HepG2 (cell line): ENCODE measurements around the gene GGNBP2. TPM values are rescaled to one million over a fixed set of nuclear protein-coding genes. Genes with fewer than 3 reads are reported as not detected.
A peak's percentile ranks its signal among the peaks of the same experiment; 100 is the strongest.

Source experiments
- AHR ChIP-seq: IDR thresholded peaks from 2 replicates; pipeline ENCODE4 v1.6.1; 2018; ENCODE audit warnings: missing genetic modification reagents, missing compliant biosample characterization
- ARID2 ChIP-seq: sonication (generic); formaldehyde crosslinking; IDR thresholded peaks from 2 replicates; pipeline ENCODE4 v1.8.1; 2022; ENCODE audit warnings: mild to moderate bottlenecking, missing genetic modification reagents, borderline replicate concordance
- CBX1 ChIP-seq: IDR thresholded peaks from one replicate; pipeline ENCODE4 v1.6.1; 2016; ENCODE audit warnings: antibody characterized with exemption, low read depth
- CCAR2 ChIP-seq: fragments of 200-400 bp; formaldehyde crosslinking; optimal IDR thresholded peaks from 2 replicates; pipeline ENCODE3; 2018; ENCODE audit warnings: low read depth, mild to moderate bottlenecking, low read length, moderate library complexity
- ELF1 ChIP-seq: sonication (generic); formaldehyde crosslinking; IDR thresholded peaks from 2 replicates; pipeline ENCODE4 v1.4.0; 2020; ENCODE audit warnings: missing genetic modification reagents
- KDM6A ChIP-seq: IDR thresholded peaks from 2 replicates; pipeline ENCODE4 v1.6.1; 2016; ENCODE audit warnings: low read depth
- MED1 ChIP-seq: sonication (generic); formaldehyde crosslinking; IDR thresholded peaks from 2 replicates; pipeline ENCODE4 v1.4.0; 2020; ENCODE audit warnings: missing genetic modification reagents
- NR2F1 ChIP-seq, 2 experiments: fragments of 450-650 bp in 1 of 2; formaldehyde crosslinking in 1 of 2; IDR thresholded peaks; 2 replicates each; pipeline versions ENCODE4 v1.5.0 to v1.6.1; 2016 to 2020; ENCODE audit warnings: mild to moderate bottlenecking in 1 of 2, missing compliant biosample characterization in 1 of 2, missing genetic modification reagents in 1 of 2, moderate library complexity in 1 of 2
- PAX8 ChIP-seq: sonication (generic); formaldehyde crosslinking; IDR thresholded peaks from 2 replicates; pipeline ENCODE4 v1.8.0; 2022; ENCODE audit warnings: mild to moderate bottlenecking, missing genetic modification reagents, borderline replicate concordance
- SETDB1 ChIP-seq: sonication (generic); formaldehyde crosslinking; IDR thresholded peaks from 2 replicates; pipeline ENCODE4 v1.5.1; 2020; ENCODE audit warnings: missing genetic modification reagents, mild to moderate bottlenecking, borderline replicate concordance
- THAP9 ChIP-seq: sonication (generic); formaldehyde crosslinking; IDR thresholded peaks from 2 replicates; pipeline ENCODE4; 2020; ENCODE audit warnings: missing genetic modification reagents, mild to moderate bottlenecking, borderline replicate concordance
- XRCC5 ChIP-seq: fragments of 200-400 bp; formaldehyde crosslinking; optimal IDR thresholded peaks from 2 replicates; pipeline ENCODE3; 2017; ENCODE audit warnings: mild to moderate bottlenecking, low read length
- ZFP90 ChIP-seq: sonication (generic); formaldehyde crosslinking; IDR thresholded peaks from 2 replicates; pipeline ENCODE4 v1.8.0; 2022; ENCODE audit warnings: missing genetic modification reagents, mild to moderate bottlenecking, inconsistent platforms, borderline replicate concordance
- ZNF264 ChIP-seq: sonication (generic); formaldehyde crosslinking; IDR thresholded peaks from 2 replicates; pipeline ENCODE4 v1.4.0; 2020; ENCODE audit warnings: missing genetic modification reagents
- ZNF382 ChIP-seq: sonication (generic); formaldehyde crosslinking; IDR thresholded peaks from 2 replicates; pipeline ENCODE4 v1.5.0; 2020; ENCODE audit warnings: missing genetic modification reagents, mild to moderate bottlenecking, borderline replicate concordance
- ZNF547 ChIP-seq: sonication (generic); formaldehyde crosslinking; IDR thresholded peaks from 2 replicates; pipeline ENCODE4 v1.5.1; 2020; ENCODE audit warnings: mild to moderate bottlenecking, missing genetic modification reagents
- polyA plus RNA-seq, 8 experiments: library from polyadenylated mRNA; depleted of rRNA in 3 of 8; stranded (reverse) in 7 of 8; unstranded in 1 of 8; fragments of >200 nt; fragmentation: Illumina TruSeq in 4 of 8; extraction: Trizol in 4 of 8; gene quantifications; 2 replicates each; pipeline versions ENCODE4 v1.2.1 to v1.2.3, GENCODE V29; 2011 to 2016; ENCODE audit warnings: low read depth in 4 of 8, missing spikeins in 1 of 8, mixed read lengths in 1 of 8; ENCODE audit not compliant: insufficient read depth in 1 of 8
- total RNA-seq, 5 experiments: library from RNA; depleted of rRNA; stranded (reverse); fragments of >200 nt; fragmentation: Illumina TruSeq; extraction: Trizol; gene quantifications; 2 replicates each; pipeline ENCODE4 v1.2.3, GENCODE V29; 2016; ENCODE audit warnings: low read depth in 1 of 5
- TF ChIP-seq, protein P1 (sequence below): sonication (generic); formaldehyde crosslinking; conservative IDR thresholded peaks from 2 replicates; pipeline ENCODE4 v1.4.0; 2020; ENCODE audit warnings: missing genetic modification reagents
- TF ChIP-seq, protein P2 (sequence below), 2 experiments: sonication (generic) in 1 of 2; formaldehyde crosslinking in 1 of 2; IDR thresholded peaks; 2 replicates each; pipeline versions ENCODE4 v1.4.0 to v1.6.1; 2016 to 2020; ENCODE audit warnings: borderline replicate concordance in 1 of 2, low read depth in 1 of 2, mild to moderate bottlenecking in 1 of 2, missing genetic modification reagents in 1 of 2

The GGNBP2 gene
- total and polyA plus RNA-seq, 2 of the 13 experiments (the other 11 are each of a cell fraction or from before 2014, with no cell fraction given), result 53.3 to 84.2 TPM

- TF ChIP-seq KDM6A (no peak), ARID2 (CRISPR knock-in tag) (no peak; the same call in 1 of the 2 replicates), ZNF547 (CRISPR knock-in tag) (peak; percentile 46; the same call in 1 of the 2 replicates), XRCC5 (no peak), ZNF264 (CRISPR knock-in tag) (no peak), CBX1 (no peak), ZFP90 (CRISPR knock-in tag) (no peak), CCAR2 (no peak), ELF1 (CRISPR knock-in tag) (no peak), NR2F1 (CRISPR knock-in tag; IDR thresholded peaks at IDR 0.05) (peak in 1 of 2 experiments; percentile 48; a peak in 1 of 4 replicates), ZNF382 (CRISPR knock-in tag) (no peak), THAP9 (no peak), PAX8 (peak; percentile 44; the same call in 1 of the 2 replicates), SETDB1 (CRISPR knock-in tag) (no peak), AHR (CRISPR knock-in tag) (no peak), MED1 (no peak)
- TF ChIP-seq, protein P1, sequence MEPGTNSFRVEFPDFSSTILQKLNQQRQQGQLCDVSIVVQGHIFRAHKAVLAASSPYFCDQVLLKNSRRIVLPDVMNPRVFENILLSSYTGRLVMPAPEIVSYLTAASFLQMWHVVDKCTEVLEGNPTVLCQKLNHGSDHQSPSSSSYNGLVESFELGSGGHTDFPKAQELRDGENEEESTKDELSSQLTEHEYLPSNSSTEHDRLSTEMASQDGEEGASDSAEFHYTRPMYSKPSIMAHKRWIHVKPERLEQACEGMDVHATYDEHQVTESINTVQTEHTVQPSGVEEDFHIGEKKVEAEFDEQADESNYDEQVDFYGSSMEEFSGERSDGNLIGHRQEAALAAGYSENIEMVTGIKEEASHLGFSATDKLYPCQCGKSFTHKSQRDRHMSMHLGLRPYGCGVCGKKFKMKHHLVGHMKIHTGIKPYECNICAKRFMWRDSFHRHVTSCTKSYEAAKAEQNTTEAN (CRISPR knock-in tag), result 0 out of 2 replicates have a peak, but pooled peaks have one; percentile 62
- TF ChIP-seq, protein P2, sequence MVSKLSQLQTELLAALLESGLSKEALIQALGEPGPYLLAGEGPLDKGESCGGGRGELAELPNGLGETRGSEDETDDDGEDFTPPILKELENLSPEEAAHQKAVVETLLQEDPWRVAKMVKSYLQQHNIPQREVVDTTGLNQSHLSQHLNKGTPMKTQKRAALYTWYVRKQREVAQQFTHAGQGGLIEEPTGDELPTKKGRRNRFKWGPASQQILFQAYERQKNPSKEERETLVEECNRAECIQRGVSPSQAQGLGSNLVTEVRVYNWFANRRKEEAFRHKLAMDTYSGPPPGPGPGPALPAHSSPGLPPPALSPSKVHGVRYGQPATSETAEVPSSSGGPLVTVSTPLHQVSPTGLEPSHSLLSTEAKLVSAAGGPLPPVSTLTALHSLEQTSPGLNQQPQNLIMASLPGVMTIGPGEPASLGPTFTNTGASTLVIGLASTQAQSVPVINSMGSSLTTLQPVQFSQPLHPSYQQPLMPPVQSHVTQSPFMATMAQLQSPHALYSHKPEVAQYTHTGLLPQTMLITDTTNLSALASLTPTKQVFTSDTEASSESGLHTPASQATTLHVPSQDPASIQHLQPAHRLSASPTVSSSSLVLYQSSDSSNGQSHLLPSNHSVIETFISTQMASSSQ (IDR thresholded peaks at IDR 0.05; ENCODE audit: low read depth), result no peak
- TF ChIP-seq, protein P2 (CRISPR knock-in tag; IDR thresholded peaks at IDR 0.05; ENCODE audit: borderline replicate concordance), result no peak
These were observed 47.0 kb downstream of the GGNBP2 start, which contains the start of gene DHRS11 (continued) for GRCh38 chr17:36591434-36592315.
